ENCODE data around the gene HIBCH.
"Not testable (repeated sequence)": the region's sequence is repeated elsewhere in the genome, so short reads cannot be mapped to it uniquely, and the experiment has no call there.

HIBCH gene

GRCh38 chr2:190277234-190278112 lies 42.2 kb downstream of the HIBCH start:
- peak; percentile 46 for TF ChIP-seq CTCF (IDR thresholded peaks at IDR 0.05; ENCODE audit: insufficient read depth, missing control alignments)
- no peak for DNase-seq (ENCODE audit: insufficient read length, low spot score)
- FAIRE-seq = no peak

- FAIRE-seq (no peak), DNase-seq (ENCODE audit: insufficient read length, low spot score) (no peak)
- TF ChIP-seq CTCF (IDR thresholded peaks at IDR 0.05; ENCODE audit: insufficient read depth, missing control alignments) = no peak
Observed at GRCh38 chr2:190272457-190272842, 47.2 kb downstream of the HIBCH start.

GRCh38 chr2:190271783-190272456 lies 47.7 kb downstream of the HIBCH start:
- FAIRE-seq = peak; percentile 6
- DNase-seq (ENCODE audit: insufficient read length, low spot score) = no peak
- TF ChIP-seq CTCF (IDR thresholded peaks at IDR 0.05; ENCODE audit: insufficient read depth, missing control alignments) = no peak

GRCh38 chr2:190270298-190270697 lies 49.3 kb downstream of the HIBCH start:
- DNase-seq (ENCODE audit: insufficient read length, low spot score) (no peak), FAIRE-seq (peak; percentile 68)
- no peak for TF ChIP-seq CTCF (IDR thresholded peaks at IDR 0.05; ENCODE audit: insufficient read depth, missing control alignments)

- not testable (repeated sequence) for FAIRE-seq; DNase-seq (ENCODE audit: insufficient read length, low spot score)
Observed at GRCh38 chr2:190269699-190270098, 49.9 kb downstream of the HIBCH start.

- no peak for FAIRE-seq
- DNase-seq (ENCODE audit: insufficient read length, low spot score) = no peak
- no peak for TF ChIP-seq CTCF (IDR thresholded peaks at IDR 0.05; ENCODE audit: insufficient read depth, missing control alignments)
Observed at GRCh38 chr2:190267302-190267701, 52.3 kb downstream of the HIBCH start.

GRCh38 chr2:190266314-190266713 lies 53.3 kb downstream of the HIBCH start:
- FAIRE-seq (no peak), DNase-seq (ENCODE audit: insufficient read length, low spot score) (no peak)
- TF ChIP-seq CTCF (IDR thresholded peaks at IDR 0.05; ENCODE audit: insufficient read depth, missing control alignments) = no peak

All from D721Med (cell line).